HepG2 (cell line): Measurements from ENCODE around the gene UCKL1.

ENCODE experiments used
- CCAR2 ChIP-seq: fragments of 200-400 bp; formaldehyde crosslinking; optimal IDR thresholded peaks from 2 replicates; pipeline ENCODE3; 2018; ENCODE audit warnings: low read depth, mild to moderate bottlenecking, low read length, moderate library complexity
- FOXK1 ChIP-seq: sonication (generic); formaldehyde crosslinking; IDR thresholded peaks from 2 replicates; pipeline ENCODE4 v1.4.0; 2020; ENCODE audit warnings: low read depth, missing genetic modification reagents, borderline replicate concordance
- HNRNPK ChIP-seq: fragments of 200-400 bp; formaldehyde crosslinking; IDR thresholded peaks from 2 replicates; pipeline ENCODE4 v1.6.1; 2018; ENCODE audit warnings: low read length, low read depth, moderate library complexity, mild to moderate bottlenecking; ENCODE audit not compliant: poor library complexity, severe bottlenecking
- ZNF329 ChIP-seq: sonication (generic); formaldehyde crosslinking; IDR thresholded peaks from 2 replicates; pipeline ENCODE4 v1.9.0; 2021; ENCODE audit warnings: low read depth, mild to moderate bottlenecking, missing genetic modification reagents
- ZNF558 ChIP-seq: sonication (generic); formaldehyde crosslinking; IDR thresholded peaks from 2 replicates; pipeline ENCODE4 v1.9.0; 2022; ENCODE audit warnings: mild to moderate bottlenecking, missing genetic modification reagents, borderline replicate concordance
- TF ChIP-seq, protein P1 (sequence below): sonication (generic); IDR thresholded peaks from 2 replicates; pipeline ENCODE4 v1.6.1; 2016; ENCODE audit warnings: low read depth, borderline replicate concordance
- TF ChIP-seq, protein P2 (sequence below): sonication (generic); formaldehyde crosslinking; IDR thresholded peaks from 2 replicates; pipeline ENCODE4 v1.5.1; 2020; ENCODE audit warnings: mild to moderate bottlenecking, moderate library complexity, missing genetic modification reagents
- TF ChIP-seq, protein P3 (sequence below): sonication (generic); formaldehyde crosslinking; IDR thresholded peaks from 2 replicates; pipeline ENCODE4 v1.4.0; 2020; ENCODE audit warnings: missing genetic modification reagents, borderline replicate concordance
- TF ChIP-seq, protein P4 (sequence below): sonication (generic); formaldehyde crosslinking; IDR thresholded peaks from 2 replicates; pipeline ENCODE4 v1.8.0; 2022; ENCODE audit warnings: missing genetic modification reagents, mild to moderate bottlenecking, moderate library complexity, borderline replicate concordance

DNA sequence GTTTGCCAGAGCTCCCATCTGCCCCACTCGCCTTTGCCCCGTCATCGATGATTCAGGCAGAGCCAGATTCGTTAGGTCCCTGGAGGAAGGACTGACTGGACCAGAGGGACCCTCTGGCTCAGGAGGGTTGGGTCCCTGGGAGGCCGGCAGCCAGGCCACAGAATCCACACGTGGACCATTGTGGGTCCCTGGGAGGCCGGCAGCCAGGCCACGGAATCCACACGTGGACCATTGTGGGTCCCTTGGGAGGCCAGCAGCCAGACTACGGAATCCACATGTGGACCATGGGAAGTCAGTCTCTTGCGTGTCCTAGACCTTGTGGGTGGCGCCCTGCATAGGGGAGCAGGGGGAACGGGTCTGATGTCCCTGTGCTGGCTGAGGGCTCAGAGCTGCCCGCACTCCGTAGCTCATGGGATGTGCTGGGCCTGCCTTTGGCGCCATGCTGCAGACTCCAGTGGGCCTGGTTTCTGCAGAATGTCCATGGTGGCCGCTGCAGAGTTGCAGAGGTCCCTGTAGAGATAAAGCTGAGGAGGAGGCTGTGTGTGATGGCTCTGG lies 23.5 kb downstream of the UCKL1 start:
- TF ChIP-seq, protein P1, sequence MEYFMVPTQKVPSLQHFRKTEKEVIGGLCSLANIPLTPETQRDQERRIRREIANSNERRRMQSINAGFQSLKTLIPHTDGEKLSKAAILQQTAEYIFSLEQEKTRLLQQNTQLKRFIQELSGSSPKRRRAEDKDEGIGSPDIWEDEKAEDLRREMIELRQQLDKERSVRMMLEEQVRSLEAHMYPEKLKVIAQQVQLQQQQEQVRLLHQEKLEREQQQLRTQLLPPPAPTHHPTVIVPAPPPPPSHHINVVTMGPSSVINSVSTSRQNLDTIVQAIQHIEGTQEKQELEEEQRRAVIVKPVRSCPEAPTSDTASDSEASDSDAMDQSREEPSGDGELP = no peak
- TF ChIP-seq FOXK1 (no peak), HNRNPK (no peak), CCAR2 (no peak), ZNF558 (CRISPR knock-in tag) (no peak), ZNF329 (CRISPR knock-in tag) (no peak)
- TF ChIP-seq, protein P2, sequence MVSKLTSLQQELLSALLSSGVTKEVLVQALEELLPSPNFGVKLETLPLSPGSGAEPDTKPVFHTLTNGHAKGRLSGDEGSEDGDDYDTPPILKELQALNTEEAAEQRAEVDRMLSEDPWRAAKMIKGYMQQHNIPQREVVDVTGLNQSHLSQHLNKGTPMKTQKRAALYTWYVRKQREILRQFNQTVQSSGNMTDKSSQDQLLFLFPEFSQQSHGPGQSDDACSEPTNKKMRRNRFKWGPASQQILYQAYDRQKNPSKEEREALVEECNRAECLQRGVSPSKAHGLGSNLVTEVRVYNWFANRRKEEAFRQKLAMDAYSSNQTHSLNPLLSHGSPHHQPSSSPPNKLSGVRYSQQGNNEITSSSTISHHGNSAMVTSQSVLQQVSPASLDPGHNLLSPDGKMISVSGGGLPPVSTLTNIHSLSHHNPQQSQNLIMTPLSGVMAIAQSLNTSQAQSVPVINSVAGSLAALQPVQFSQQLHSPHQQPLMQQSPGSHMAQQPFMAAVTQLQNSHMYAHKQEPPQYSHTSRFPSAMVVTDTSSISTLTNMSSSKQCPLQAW (CRISPR knock-in tag) = no peak
- TF ChIP-seq, protein P3, sequence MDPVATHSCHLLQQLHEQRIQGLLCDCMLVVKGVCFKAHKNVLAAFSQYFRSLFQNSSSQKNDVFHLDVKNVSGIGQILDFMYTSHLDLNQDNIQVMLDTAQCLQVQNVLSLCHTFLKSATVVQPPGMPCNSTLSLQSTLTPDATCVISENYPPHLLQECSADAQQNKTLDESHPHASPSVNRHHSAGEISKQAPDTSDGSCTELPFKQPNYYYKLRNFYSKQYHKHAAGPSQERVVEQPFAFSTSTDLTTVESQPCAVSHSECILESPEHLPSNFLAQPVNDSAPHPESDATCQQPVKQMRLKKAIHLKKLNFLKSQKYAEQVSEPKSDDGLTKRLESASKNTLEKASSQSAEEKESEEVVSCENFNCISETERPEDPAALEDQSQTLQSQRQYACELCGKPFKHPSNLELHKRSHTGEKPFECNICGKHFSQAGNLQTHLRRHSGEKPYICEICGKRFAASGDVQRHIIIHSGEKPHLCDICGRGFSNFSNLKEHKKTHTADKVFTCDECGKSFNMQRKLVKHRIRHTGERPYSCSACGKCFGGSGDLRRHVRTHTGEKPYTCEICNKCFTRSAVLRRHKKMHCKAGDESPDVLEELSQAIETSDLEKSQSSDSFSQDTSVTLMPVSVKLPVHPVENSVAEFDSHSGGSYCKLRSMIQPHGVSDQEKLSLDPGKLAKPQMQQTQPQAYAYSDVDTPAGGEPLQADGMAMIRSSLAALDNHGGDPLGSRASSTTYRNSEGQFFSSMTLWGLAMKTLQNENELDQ (CRISPR knock-in tag) = no peak
- TF ChIP-seq, protein P4, sequence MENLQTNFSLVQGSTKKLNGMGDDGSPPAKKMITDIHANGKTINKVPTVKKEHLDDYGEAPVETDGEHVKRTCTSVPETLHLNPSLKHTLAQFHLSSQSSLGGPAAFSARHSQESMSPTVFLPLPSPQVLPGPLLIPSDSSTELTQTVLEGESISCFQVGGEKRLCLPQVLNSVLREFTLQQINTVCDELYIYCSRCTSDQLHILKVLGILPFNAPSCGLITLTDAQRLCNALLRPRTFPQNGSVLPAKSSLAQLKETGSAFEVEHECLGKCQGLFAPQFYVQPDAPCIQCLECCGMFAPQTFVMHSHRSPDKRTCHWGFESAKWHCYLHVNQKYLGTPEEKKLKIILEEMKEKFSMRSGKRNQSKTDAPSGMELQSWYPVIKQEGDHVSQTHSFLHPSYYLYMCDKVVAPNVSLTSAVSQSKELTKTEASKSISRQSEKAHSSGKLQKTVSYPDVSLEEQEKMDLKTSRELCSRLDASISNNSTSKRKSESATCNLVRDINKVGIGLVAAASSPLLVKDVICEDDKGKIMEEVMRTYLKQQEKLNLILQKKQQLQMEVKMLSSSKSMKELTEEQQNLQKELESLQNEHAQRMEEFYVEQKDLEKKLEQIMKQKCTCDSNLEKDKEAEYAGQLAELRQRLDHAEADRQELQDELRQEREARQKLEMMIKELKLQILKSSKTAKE (CRISPR knock-in tag) = no peak
